Measurements from ENCODE around the gene UTP18. TPM values are rescaled to one million over a fixed set of nuclear protein-coding genes. Genes with fewer than 3 reads are reported as not detected.
"Not testable (repeated sequence)": the region's sequence is repeated elsewhere in the genome, so short reads cannot be mapped to it uniquely, and the experiment has no call there.

The UTP18 gene
- total and polyA plus RNA-seq, 2 of the 8 experiments (the other 6 are each of a cell fraction or from before 2014, with no cell fraction given), result 17.9 to 85.7 TPM

DNA sequence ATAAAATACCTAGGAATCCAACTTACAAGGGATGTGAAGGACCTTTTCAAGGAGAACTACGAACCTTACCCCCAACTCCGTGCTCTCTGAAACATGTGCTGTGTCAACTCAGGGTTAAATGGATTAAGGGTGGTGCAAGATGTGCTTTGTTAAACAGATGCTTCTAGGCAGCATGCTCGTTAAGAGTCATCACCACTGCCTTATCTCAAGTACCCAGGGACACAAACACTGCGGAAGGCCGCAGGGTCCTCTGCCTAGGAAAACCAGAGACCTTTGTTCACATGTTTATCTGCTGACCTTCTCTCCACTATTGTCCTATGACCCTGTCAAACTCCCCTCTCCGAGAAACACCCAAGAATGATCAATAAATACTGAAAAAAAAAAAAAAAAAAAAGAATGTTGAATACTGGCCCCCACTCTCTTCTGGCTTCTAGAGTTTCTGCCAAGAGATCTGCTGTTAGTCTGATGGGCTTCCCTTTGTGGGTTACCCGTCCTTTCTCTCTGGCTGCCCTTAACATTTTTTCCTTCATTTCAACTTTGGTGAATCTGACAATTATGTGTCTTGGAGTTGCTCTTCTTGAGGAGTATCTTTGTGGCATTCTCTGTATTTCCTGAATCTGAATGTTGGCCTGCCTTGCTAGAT, 70.6 kb downstream of the UTP18 start:
- H3K9ac ChIP-seq (replicated peaks in 1 of 4; ENCODE audit: extremely low read depth in 1 of 4, low read depth in 3 of 4, low read length in 3 of 4); H3K4me1 ChIP-seq (replicated peaks in 1 of 4; ENCODE audit: control insufficient read depth in 3 of 4, insufficient read depth in 4 of 4, low read length in 3 of 4); H2BK12ac ChIP-seq (ENCODE audit: low read depth, low read length); H3K4me2 ChIP-seq (ENCODE audit: insufficient read depth in 1 of 2, low read depth in 2 of 2, low read length in 2 of 2); CTCF ChIA-PET (ENCODE audit: partially characterized antibody); H2AFZ ChIP-seq (ENCODE audit: low read length); H3K4me3 ChIP-seq (ENCODE audit: extremely low read depth in 1 of 4, insufficient read depth in 2 of 4, low read depth in 3 of 4, low read length in 4 of 4); FAIRE-seq; H3K79me2 ChIP-seq (ENCODE audit: control insufficient read depth in 1 of 2, insufficient read depth in 2 of 2, low read length in 2 of 2); H4K8ac ChIP-seq (ENCODE audit: extremely low read depth, insufficient read depth, low read length); H4K5ac ChIP-seq (ENCODE audit: insufficient read length, low read depth, low read length); H3K36me3 ChIP-seq (ENCODE audit: control insufficient read depth in 2 of 4, insufficient read depth in 4 of 4, low read length in 3 of 4); H3K27me3 ChIP-seq (replicated peaks in 1 of 4; ENCODE audit: control insufficient read depth in 3 of 4, extremely low read depth in 1 of 4, insufficient read depth in 3 of 4, low read length in 3 of 4); H2BK15ac ChIP-seq (ENCODE audit: low read length); H2AK5ac ChIP-seq (ENCODE audit: low read depth, low read length); POLR2A ChIA-PET (ENCODE audit: partially characterized antibody); H3K23me2 ChIP-seq (ENCODE audit: low read depth, low read length); H4K91ac ChIP-seq (replicated peaks; ENCODE audit: insufficient read length, low read length); H3K4ac ChIP-seq (replicated peaks; ENCODE audit: insufficient read length, low read depth, low read length); H2BK20ac ChIP-seq (ENCODE audit: low read length); H2BK120ac ChIP-seq (replicated peaks; ENCODE audit: low read depth, low read length); H3K23ac ChIP-seq (ENCODE audit: insufficient read length); H2BK5ac ChIP-seq (ENCODE audit: low read depth, low read length); H3K14ac ChIP-seq (ENCODE audit: insufficient read length); H4K20me1 ChIP-seq (replicated peaks in 1 of 2; ENCODE audit: control insufficient read depth in 1 of 2, insufficient read depth in 2 of 2, low read length in 2 of 2); H3K18ac ChIP-seq (ENCODE audit: extremely low read depth, low read length); H3K56ac ChIP-seq (replicated peaks; ENCODE audit: insufficient read length, low read depth, low read length); H3K79me1 ChIP-seq (ENCODE audit: low read depth, low read length); DNase-seq (ENCODE audit: low read depth in 1 of 2, low spot score in 2 of 2); H3K27ac ChIP-seq (ENCODE audit: low read depth, low read length): not testable (repeated sequence)
- H3K9me3 ChIP-seq (ENCODE audit: insufficient read depth in 2 of 2, low read depth in 1 of 2, low read length in 1 of 2), result peaks cover 8 to 12% of the 10 kb centered on the region in 2 experiments; a peak in 3 of 4 replicates
- WGBS, 2 experiments (ENCODE audit: extremely low coverage in 1 of 2, insufficient coverage in 1 of 2, insufficient read length in 1 of 2, insufficient replicate concordance in 2 of 2, low coverage in 1 of 2, low lambda C conversion rate in 2 of 2, missing lambda C conversion rate in 1 of 2), result 75% methylated on average over 6 of the region's 7 CpGs; no CpG with 5 or more reads in 1 of the 2 experiments
